GDM1 (cell line): Measurements from ENCODE around the gene OR52E4.
A peak's percentile ranks its signal among the peaks of the same experiment; 100 is the strongest.

Source experiments
- DNase-seq: peaks from one replicate; lab custom pipeline; 2025; lab: John Stamatoyannopoulos, UW

Gene OR52E4

GRCh38 chr11:5880329-5880728 lies at the start of gene OR52E4:
Gene OR52E4, plus strand, starts transcription at chr11:5880629. Its CDS starts 3,664 bp downstream, at chr11:5884293.
- DNase-seq = no peak

GRCh38 chr11:5831196-5831829 lies 49.1 kb upstream of the OR52E4 start:
- no peak for DNase-seq

GRCh38 chr11:5833446-5833845 lies 47.0 kb upstream of the OR52E4 start:
- no peak for DNase-seq

GRCh38 chr11:5837695-5838094 lies 42.7 kb upstream of the OR52E4 start:
- no peak for DNase-seq

GRCh38 chr11:5841797-5842196 lies 38.6 kb upstream of the OR52E4 start, which contains the start of gene OR52E6:
Gene OR52E6, minus strand, starts transcription at chr11:5841897. Its CDS starts 0 bp downstream, at chr11:5841897.
- DNase-seq = no peak

- DNase-seq = no peak
Measured at GRCh38 chr11:5846701-5847100, 33.7 kb upstream of the OR52E4 start.

GRCh38 chr11:5847711-5848110 lies 32.7 kb upstream of the OR52E4 start:
- DNase-seq = peak; percentile 12

GRCh38 chr11:5851002-5851401 lies 29.4 kb upstream of the OR52E4 start:
- DNase-seq = no peak

GRCh38 chr11:5857590-5857989 lies 22.8 kb upstream of the OR52E4 start, which contains the start of gene OR52E8:
Gene OR52E8, minus strand, starts transcription at chr11:5857690. Its CDS starts 0 bp downstream, at chr11:5857690.
- DNase-seq = no peak

- no peak for DNase-seq
Measured at GRCh38 chr11:5865826-5866225, 14.6 kb upstream of the OR52E4 start.

- DNase-seq = no peak
Measured at GRCh38 chr11:5878564-5878963, 1.9 kb upstream of the OR52E4 start.

GRCh38 chr11:5881756-5882155 lies 1.3 kb downstream of the OR52E4 start:
- DNase-seq = no peak

GRCh38 chr11:5887172-5887571 lies 6.7 kb downstream of the OR52E4 start:
- no peak for DNase-seq

- no peak for DNase-seq
Measured at GRCh38 chr11:5887661-5888060, 7.2 kb downstream of the OR52E4 start.

GRCh38 chr11:5891216-5891800 lies 10.9 kb downstream of the OR52E4 start:
- no peak for DNase-seq

- DNase-seq = no peak
Measured at GRCh38 chr11:5892908-5893307, 12.5 kb downstream of the OR52E4 start, which contains the start of gene OR52E5. Gene OR52E5, plus strand, starts transcription at chr11:5893208. Its CDS starts 7,569 bp downstream, at chr11:5900777.

GRCh38 chr11:5899534-5899933 lies 19.1 kb downstream of the OR52E4 start:
- DNase-seq = no peak

GRCh38 chr11:5910540-5910939 lies 30.1 kb downstream of the OR52E4 start:
- no peak for DNase-seq

GRCh38 chr11:5922749-5923426 lies 42.5 kb downstream of the OR52E4 start:
- no peak for DNase-seq

- no peak for DNase-seq
Measured at GRCh38 chr11:5923427-5923776, 43.0 kb downstream of the OR52E4 start.

GRCh38 chr11:5923794-5924193 lies 43.4 kb downstream of the OR52E4 start:
- DNase-seq = no peak

- DNase-seq = no peak
Measured at GRCh38 chr11:5928271-5928670, 47.8 kb downstream of the OR52E4 start.

GRCh38 chr11:5928811-5929210 lies 48.4 kb downstream of the OR52E4 start:
- DNase-seq = no peak
